ENCODE measurements around the gene ZNF23.
"Not testable (repeated sequence)": the region's sequence is repeated elsewhere in the genome, so short reads cannot be mapped to it uniquely, and the experiment has no call there.

The ZNF23 gene

GRCh38 chr16:71461686-71462648, at the start of gene ZNF23:
Gene ZNF23 (minus strand): TSS chr16:71462247. CDS start chr16:71456796, 5,451 bp downstream.
- Histone ChIP-seq H3K4me3 (ENCODE audit: low read depth in 1 of 2, low read length in 2 of 2) (peak within 1 kb of the TSS; percentile 96 to 99), H3K36me3 (ENCODE audit: control insufficient read depth in 1 of 2, insufficient read depth in 2 of 2, low read length in 2 of 2) (no peaks in the 10 kb centered on the region), H3K4me1 (ENCODE audit: control insufficient read depth in 1 of 2, insufficient read depth in 2 of 2, low read length in 2 of 2) (peaks cover 11 to 16% of the 10 kb centered on the region in 2 donors), H3K27me3 (ENCODE audit: control insufficient read depth in 1 of 2, insufficient read depth in 2 of 2, low read length in 2 of 2) (no peaks in the 10 kb centered on the region), H3K9ac (ENCODE audit: low read depth in 1 of 2, low read length in 2 of 2) (peak within 1 kb of the TSS; percentile 87 to 98), H3K9me3 (ENCODE audit: control insufficient read depth in 1 of 2, low read length in 2 of 2) (no peaks in the 10 kb centered on the region), H3K27ac (ENCODE audit: low read depth, low read length) (peak within 1 kb of the TSS; percentile 43)

- no peaks in the 10 kb centered on the region for H3K9me3 ChIP-seq (ENCODE audit: control insufficient read depth in 1 of 2, low read length in 2 of 2)
- no peaks in the 10 kb centered on the region for H3K27me3 ChIP-seq (ENCODE audit: control insufficient read depth in 1 of 2, insufficient read depth in 2 of 2, low read length in 2 of 2)
- no peak overlapping the region for H3K9ac ChIP-seq (ENCODE audit: low read depth in 1 of 2, low read length in 2 of 2)
- no peak overlapping the region for H3K27ac ChIP-seq (ENCODE audit: low read depth, low read length)
- no peaks in the 10 kb centered on the region for H3K4me1 ChIP-seq (ENCODE audit: control insufficient read depth in 1 of 2, insufficient read depth in 2 of 2, low read length in 2 of 2)
- no peak overlapping the region for H3K4me3 ChIP-seq (ENCODE audit: low read depth in 1 of 2, low read length in 2 of 2)
- H3K36me3 ChIP-seq (ENCODE audit: control insufficient read depth in 1 of 2, insufficient read depth in 2 of 2, low read length in 2 of 2) = no peaks in the 10 kb centered on the region
Observed at GRCh38 chr16:71507061-71507460, 45.0 kb upstream of the ZNF23 start.

GRCh38 chr16:71504901-71505300, 42.9 kb upstream of the ZNF23 start:
- no peaks in the 10 kb centered on the region for H3K9me3 ChIP-seq (ENCODE audit: control insufficient read depth in 1 of 2, low read length in 2 of 2)
- H3K27me3 ChIP-seq (ENCODE audit: control insufficient read depth in 1 of 2, insufficient read depth in 2 of 2, low read length in 2 of 2) = no peaks in the 10 kb centered on the region
- no peak overlapping the region for H3K4me3 ChIP-seq (ENCODE audit: low read depth in 1 of 2, low read length in 2 of 2)
- no peaks in the 10 kb centered on the region for H3K4me1 ChIP-seq (ENCODE audit: control insufficient read depth in 1 of 2, insufficient read depth in 2 of 2, low read length in 2 of 2)
- no peaks in the 10 kb centered on the region for H3K36me3 ChIP-seq (ENCODE audit: control insufficient read depth in 1 of 2, insufficient read depth in 2 of 2, low read length in 2 of 2)
- no peak overlapping the region for H3K27ac ChIP-seq (ENCODE audit: low read depth, low read length)
- H3K9ac ChIP-seq (ENCODE audit: low read depth in 1 of 2, low read length in 2 of 2) = no peak overlapping the region

- H3K9me3 ChIP-seq (ENCODE audit: control insufficient read depth in 1 of 2, low read length in 2 of 2); H3K27me3 ChIP-seq (ENCODE audit: control insufficient read depth in 1 of 2, insufficient read depth in 2 of 2, low read length in 2 of 2); H3K9ac ChIP-seq (ENCODE audit: low read depth in 1 of 2, low read length in 2 of 2); H3K4me1 ChIP-seq (ENCODE audit: control insufficient read depth in 1 of 2, insufficient read depth in 2 of 2, low read length in 2 of 2); H3K27ac ChIP-seq (ENCODE audit: low read depth, low read length); H3K36me3 ChIP-seq (ENCODE audit: control insufficient read depth in 1 of 2, insufficient read depth in 2 of 2, low read length in 2 of 2); H3K4me3 ChIP-seq (ENCODE audit: low read depth in 1 of 2, low read length in 2 of 2): not testable (repeated sequence)
Observed at GRCh38 chr16:71504051-71504450, 42.0 kb upstream of the ZNF23 start.

GRCh38 chr16:71501547-71501946, 39.5 kb upstream of the ZNF23 start:
- no peak overlapping the region for H3K27ac ChIP-seq (ENCODE audit: low read depth, low read length)
- H3K27me3 ChIP-seq (ENCODE audit: control insufficient read depth in 1 of 2, insufficient read depth in 2 of 2, low read length in 2 of 2) = no peaks in the 10 kb centered on the region
- H3K4me3 ChIP-seq (ENCODE audit: low read depth in 1 of 2, low read length in 2 of 2) = no peak overlapping the region
- H3K4me1 ChIP-seq (ENCODE audit: control insufficient read depth in 1 of 2, insufficient read depth in 2 of 2, low read length in 2 of 2) = no peaks in the 10 kb centered on the region
- no peaks in the 10 kb centered on the region for H3K9me3 ChIP-seq (ENCODE audit: control insufficient read depth in 1 of 2, low read length in 2 of 2)
- no peaks in the 10 kb centered on the region for H3K36me3 ChIP-seq (ENCODE audit: control insufficient read depth in 1 of 2, insufficient read depth in 2 of 2, low read length in 2 of 2)
- H3K9ac ChIP-seq (ENCODE audit: low read depth in 1 of 2, low read length in 2 of 2) = no peak overlapping the region

GRCh38 chr16:71500964-71501363, 38.9 kb upstream of the ZNF23 start:
- H3K4me3 ChIP-seq (ENCODE audit: low read depth in 1 of 2, low read length in 2 of 2) = no peak overlapping the region
- no peaks in the 10 kb centered on the region for H3K4me1 ChIP-seq (ENCODE audit: control insufficient read depth in 1 of 2, insufficient read depth in 2 of 2, low read length in 2 of 2)
- no peaks in the 10 kb centered on the region for H3K9me3 ChIP-seq (ENCODE audit: control insufficient read depth in 1 of 2, low read length in 2 of 2)
- H3K36me3 ChIP-seq (ENCODE audit: control insufficient read depth in 1 of 2, insufficient read depth in 2 of 2, low read length in 2 of 2) = no peaks in the 10 kb centered on the region
- H3K27me3 ChIP-seq (ENCODE audit: control insufficient read depth in 1 of 2, insufficient read depth in 2 of 2, low read length in 2 of 2) = no peaks in the 10 kb centered on the region
- no peak overlapping the region for H3K27ac ChIP-seq (ENCODE audit: low read depth, low read length)
- no peak overlapping the region for H3K9ac ChIP-seq (ENCODE audit: low read depth in 1 of 2, low read length in 2 of 2)

- H3K4me3 ChIP-seq (ENCODE audit: low read depth in 1 of 2, low read length in 2 of 2) = no peak overlapping the region
- H3K27me3 ChIP-seq (ENCODE audit: control insufficient read depth in 1 of 2, insufficient read depth in 2 of 2, low read length in 2 of 2) = no peaks in the 10 kb centered on the region
- H3K27ac ChIP-seq (ENCODE audit: low read depth, low read length) = no peak overlapping the region
- no peaks in the 10 kb centered on the region for H3K4me1 ChIP-seq (ENCODE audit: control insufficient read depth in 1 of 2, insufficient read depth in 2 of 2, low read length in 2 of 2)
- H3K9ac ChIP-seq (ENCODE audit: low read depth in 1 of 2, low read length in 2 of 2) = no peak overlapping the region
- H3K36me3 ChIP-seq (ENCODE audit: control insufficient read depth in 1 of 2, insufficient read depth in 2 of 2, low read length in 2 of 2) = no peaks in the 10 kb centered on the region
- H3K9me3 ChIP-seq (ENCODE audit: control insufficient read depth in 1 of 2, low read length in 2 of 2) = no peaks in the 10 kb centered on the region
Observed at GRCh38 chr16:71499775-71500364, 37.8 kb upstream of the ZNF23 start.

- Histone ChIP-seq H3K36me3 (ENCODE audit: control insufficient read depth in 1 of 2, insufficient read depth in 2 of 2, low read length in 2 of 2) (no peaks in the 10 kb centered on the region), H3K4me1 (ENCODE audit: control insufficient read depth in 1 of 2, insufficient read depth in 2 of 2, low read length in 2 of 2) (no peaks in the 10 kb centered on the region), H3K9ac (ENCODE audit: low read depth in 1 of 2, low read length in 2 of 2) (no peak overlapping the region), H3K27ac (ENCODE audit: low read depth, low read length) (no peak overlapping the region), H3K27me3 (ENCODE audit: control insufficient read depth in 1 of 2, insufficient read depth in 2 of 2, low read length in 2 of 2) (no peaks in the 10 kb centered on the region), H3K9me3 (ENCODE audit: control insufficient read depth in 1 of 2, low read length in 2 of 2) (no peaks in the 10 kb centered on the region), H3K4me3 (ENCODE audit: low read depth in 1 of 2, low read length in 2 of 2) (no peak overlapping the region)
Observed at GRCh38 chr16:71498031-71498430, 36.0 kb upstream of the ZNF23 start.

GRCh38 chr16:71493213-71493612, 31.2 kb upstream of the ZNF23 start:
- no peak overlapping the region for H3K27ac ChIP-seq (ENCODE audit: low read depth, low read length)
- no peaks in the 10 kb centered on the region for H3K36me3 ChIP-seq (ENCODE audit: control insufficient read depth in 1 of 2, insufficient read depth in 2 of 2, low read length in 2 of 2)
- H3K9me3 ChIP-seq (ENCODE audit: control insufficient read depth in 1 of 2, low read length in 2 of 2) = no peaks in the 10 kb centered on the region
- H3K27me3 ChIP-seq (ENCODE audit: control insufficient read depth in 1 of 2, insufficient read depth in 2 of 2, low read length in 2 of 2) = no peaks in the 10 kb centered on the region
- no peak overlapping the region for H3K4me3 ChIP-seq (ENCODE audit: low read depth in 1 of 2, low read length in 2 of 2)
- H3K9ac ChIP-seq (ENCODE audit: low read depth in 1 of 2, low read length in 2 of 2) = no peak overlapping the region
- no peaks in the 10 kb centered on the region for H3K4me1 ChIP-seq (ENCODE audit: control insufficient read depth in 1 of 2, insufficient read depth in 2 of 2, low read length in 2 of 2)

GRCh38 chr16:71492786-71493185, 30.7 kb upstream of the ZNF23 start:
- Histone ChIP-seq H3K4me1 (ENCODE audit: control insufficient read depth in 1 of 2, insufficient read depth in 2 of 2, low read length in 2 of 2) (no peaks in the 10 kb centered on the region), H3K27me3 (ENCODE audit: control insufficient read depth in 1 of 2, insufficient read depth in 2 of 2, low read length in 2 of 2) (no peaks in the 10 kb centered on the region), H3K27ac (ENCODE audit: low read depth, low read length) (no peak overlapping the region), H3K9ac (ENCODE audit: low read depth in 1 of 2, low read length in 2 of 2) (no peak overlapping the region), H3K4me3 (ENCODE audit: low read depth in 1 of 2, low read length in 2 of 2) (no peak overlapping the region), H3K36me3 (ENCODE audit: control insufficient read depth in 1 of 2, insufficient read depth in 2 of 2, low read length in 2 of 2) (no peaks in the 10 kb centered on the region), H3K9me3 (ENCODE audit: control insufficient read depth in 1 of 2, low read length in 2 of 2) (no peaks in the 10 kb centered on the region)

All from duodenal mucosa (tissue), 2 donors.